H1 (cell line): ENCODE results near the gene GCLC. TPM values are rescaled to one million over a fixed set of nuclear protein-coding genes. Genes with fewer than 3 reads are reported as not detected.

Source experiments
- CTCF ChIA-PET: fragments of 300-600 bp; sonication (Branson Sonifier 250); formaldehyde crosslinking; loops from one replicate; lab custom pipeline; 2021; ENCODE audit not compliant: partially characterized antibody; lab: Charles Lee
- POLR2A ChIA-PET: fragments of 300-600 bp; sonication (Branson Sonifier 250); formaldehyde crosslinking; loops from one replicate; lab custom pipeline; 2021; ENCODE audit warnings: inconsistent platforms; ENCODE audit not compliant: partially characterized antibody; lab: Charles Lee
- DNase-seq, 2 experiments: peaks; one replicate each; pipeline versions ENCODE4 v3.0.0 to v3.0.0-alpha.2; 2010 to 2022; ENCODE audit warnings: low spot score in 2 of 2, low read depth in 1 of 2, mixed read lengths in 1 of 2
- FAIRE-seq: peaks from 2 replicates; lab custom pipeline; 2011; peaks lifted over from hg19 to GRCh38; lab: Jason Lieb, UNC
- H2AFZ ChIP-seq: 2 replicates; pipeline ENCODE4 v1.8.1; 2012; ENCODE audit warnings: low read length, inconsistent platforms
- H2AK5ac ChIP-seq: 2 replicates; pipeline ENCODE4 v1.6.1; 2013; ENCODE audit warnings: low read depth, low read length
- H2BK120ac ChIP-seq: replicated peaks from 2 replicates; pipeline ENCODE3; 2013; ENCODE audit warnings: low read depth, low read length, inconsistent platforms
- H2BK12ac ChIP-seq: 2 replicates; pipeline ENCODE4 v1.6.1; 2013; ENCODE audit warnings: low read depth, low read length
- H2BK15ac ChIP-seq: 2 replicates; pipeline ENCODE4 v1.6.1; 2013; ENCODE audit warnings: low read length
- H2BK20ac ChIP-seq: 2 replicates; pipeline ENCODE4 v1.6.1; 2013; ENCODE audit warnings: low read length
- H2BK5ac ChIP-seq: 2 replicates; pipeline ENCODE4 v1.6.1; 2013; ENCODE audit warnings: low read depth, low read length
- H3K14ac ChIP-seq: 2 replicates; pipeline ENCODE4 v1.6.1; 2013; ENCODE audit warnings: inconsistent platforms; ENCODE audit not compliant: insufficient read length
- H3K18ac ChIP-seq: 2 replicates; pipeline ENCODE4 v1.6.1; 2013; ENCODE audit warnings: low read length; ENCODE audit errors: extremely low read depth
- H3K23ac ChIP-seq: 2 replicates; pipeline ENCODE4 v1.6.1; 2013; ENCODE audit warnings: inconsistent platforms; ENCODE audit not compliant: insufficient read length
- H3K23me2 ChIP-seq: 2 replicates; pipeline ENCODE4 v1.6.1; 2013; ENCODE audit warnings: low read depth, low read length
- H3K27ac ChIP-seq: 2 replicates; pipeline ENCODE4 v1.6.1; 2011; ENCODE audit warnings: low read depth, low read length, inconsistent platforms
- H3K27me3 ChIP-seq, 4 experiments: replicated peaks in 1 of 4; 1 replicate in 1 of 4; 2 replicates in 3 of 4; pipeline versions ENCODE4 v1.6.1 to v1.8.1; 2011 to 2013; ENCODE audit warnings: low read length in 3 of 4, mild to moderate bottlenecking in 3 of 4, inconsistent platforms in 2 of 4, mixed read lengths in 2 of 4, moderate library complexity in 1 of 4; ENCODE audit not compliant: control insufficient read depth in 3 of 4, insufficient read depth in 3 of 4; ENCODE audit errors: extremely low read depth in 1 of 4
- H3K36me3 ChIP-seq, 4 experiments: 2 replicates each; pipeline versions ENCODE4 v1.6.1 to v1.8.1; 2011 to 2013; ENCODE audit warnings: mild to moderate bottlenecking in 4 of 4, low read length in 3 of 4, moderate library complexity in 2 of 4, control low read depth in 1 of 4, inconsistent platforms in 1 of 4; ENCODE audit not compliant: insufficient read depth in 4 of 4, control insufficient read depth in 2 of 4
- H3K4ac ChIP-seq: replicated peaks from 2 replicates; pipeline ENCODE3; 2013; ENCODE audit warnings: low read length, low read depth, mixed read lengths, inconsistent platforms; ENCODE audit not compliant: insufficient read length
- H3K4me1 ChIP-seq, 4 experiments: replicated peaks in 1 of 4; 1 replicate in 1 of 4; 2 replicates in 3 of 4; pipeline versions ENCODE4 v1.6.1 to v1.8.1; 2011 to 2013; ENCODE audit warnings: low read length in 3 of 4, inconsistent platforms in 2 of 4, mixed read lengths in 1 of 4; ENCODE audit not compliant: insufficient read depth in 4 of 4, control insufficient read depth in 3 of 4
- H3K4me2 ChIP-seq, 2 experiments: 2 replicates each; pipeline versions ENCODE4 v1.6.1 to v1.8.1; 2011 to 2013; ENCODE audit warnings: low read depth in 2 of 2, low read length in 2 of 2, control low read depth in 1 of 2, inconsistent platforms in 1 of 2, mild to moderate bottlenecking in 1 of 2; ENCODE audit not compliant: insufficient read depth in 1 of 2
- H3K4me3 ChIP-seq, 4 experiments: fragments of 200-600, 300-600 bp in 1 of 4; sonication (generic), shearing (Covaris generic), sonication (Bioruptor Twin) in 1 of 4; 2 replicates each; pipeline versions ENCODE4 v1.5.1 to v1.8.1; 2011 to 2016; ENCODE audit warnings: low read length in 4 of 4, low read depth in 3 of 4, control low read depth in 2 of 4, inconsistent platforms in 2 of 4, mild to moderate bottlenecking in 2 of 4, mixed read lengths in 1 of 4, moderate library complexity in 1 of 4; ENCODE audit not compliant: insufficient read depth in 2 of 4; ENCODE audit errors: extremely low read depth in 1 of 4
- H3K56ac ChIP-seq: replicated peaks from 2 replicates; pipeline ENCODE3; 2013; ENCODE audit warnings: low read depth, mild to moderate bottlenecking, mixed read lengths, low read length, inconsistent platforms; ENCODE audit not compliant: insufficient read length
- H3K79me1 ChIP-seq: 2 replicates; pipeline ENCODE4 v1.6.1; 2013; ENCODE audit warnings: low read depth, low read length, control low read depth
- H3K79me2 ChIP-seq, 2 experiments: 2 replicates each; pipeline versions ENCODE4 v1.6.1 to v1.8.1; 2012 to 2013; ENCODE audit warnings: low read length in 2 of 2, mild to moderate bottlenecking in 2 of 2, inconsistent platforms in 1 of 2; ENCODE audit not compliant: insufficient read depth in 2 of 2, control insufficient read depth in 1 of 2
- H3K9ac ChIP-seq, 4 experiments: replicated peaks in 1 of 4; 1 replicate in 1 of 4; 2 replicates in 3 of 4; pipeline versions ENCODE4 v1.6.1 to v1.8.1; 2011 to 2013; ENCODE audit warnings: low read depth in 3 of 4, low read length in 3 of 4, control low read depth in 2 of 4, mild to moderate bottlenecking in 2 of 4, moderate library complexity in 2 of 4, inconsistent platforms in 1 of 4; ENCODE audit errors: extremely low read depth in 1 of 4
- H3K9me3 ChIP-seq, 2 experiments: 2 replicates each; pipeline versions ENCODE4 v1.6.1 to v1.8.1; 2012 to 2013; ENCODE audit warnings: mild to moderate bottlenecking in 2 of 2, moderate library complexity in 2 of 2, control low read depth in 1 of 2, inconsistent platforms in 1 of 2, low read depth in 1 of 2, low read length in 1 of 2, mixed read lengths in 1 of 2; ENCODE audit not compliant: insufficient read depth in 2 of 2
- H4K20me1 ChIP-seq, 2 experiments: replicated peaks in 1 of 2; 2 replicates each; pipeline versions ENCODE3 to v1.8.1; 2011 to 2013; ENCODE audit warnings: inconsistent platforms in 2 of 2, low read length in 2 of 2, mild to moderate bottlenecking in 1 of 2; ENCODE audit not compliant: insufficient read depth in 2 of 2, control insufficient read depth in 1 of 2
- H4K5ac ChIP-seq: 2 replicates; pipeline ENCODE4 v1.6.1; 2013; ENCODE audit warnings: low read length, low read depth, mixed read lengths, inconsistent platforms; ENCODE audit not compliant: insufficient read length
- H4K8ac ChIP-seq: 2 replicates; pipeline ENCODE4 v1.8.0; 2013; ENCODE audit warnings: mild to moderate bottlenecking, moderate library complexity, low read length, inconsistent platforms; ENCODE audit not compliant: insufficient read depth; ENCODE audit errors: extremely low read depth
- H4K91ac ChIP-seq: replicated peaks from 2 replicates; pipeline ENCODE3; 2013; ENCODE audit warnings: low read length, mixed read lengths, inconsistent platforms; ENCODE audit not compliant: insufficient read length
- MAFK ChIP-seq: IDR thresholded peaks from 2 replicates; pipeline ENCODE4 v1.6.1; 2012; ENCODE audit warnings: low read depth, mild to moderate bottlenecking, improper control_type of control experiment, low read length
- PHF8 ChIP-seq: fragments of 200-600 bp; sonication (generic); conservative IDR thresholded peaks from 2 replicates; pipeline ENCODE4 v1.7.1; 2012; ENCODE audit warnings: low read depth, mild to moderate bottlenecking, inconsistent platforms, low read length, moderate library complexity
- YY1 ChIP-seq: IDR thresholded peaks from 2 replicates; pipeline ENCODE4 v1.6.1; 2011; ENCODE audit warnings: low read depth, mild to moderate bottlenecking, low read length
- WGBS, 2 experiments: shearing (Covaris generic) in 1 of 2; methylation state at CpG; one replicate each; pipeline versions ENCODE4 v1.1.6 to v1.1.7; 2013 to 2015; ENCODE audit warnings: low lambda C conversion rate in 2 of 2, mixed read lengths in 2 of 2, inconsistent platforms in 1 of 2, low coverage in 1 of 2, missing lambda C conversion rate in 1 of 2; ENCODE audit not compliant: insufficient replicate concordance in 2 of 2, insufficient coverage in 1 of 2, insufficient read length in 1 of 2; ENCODE audit errors: extremely low coverage in 1 of 2, missing lambda C conversion rate in 1 of 2; 5-methylcytosine and 5-hydroxymethylcytosine counted together
- polyA plus RNA-seq, 7 experiments: library from polyadenylated mRNA; depleted of rRNA in 3 of 7; stranded (reverse) in 5 of 7; unstranded in 2 of 7; fragments of >200 nt in 5 of 7; fragments of 200-250 nt in 2 of 7; gene quantifications; 1 replicate in 5 of 7; 2 replicates in 1 of 7; 4 replicates in 1 of 7; pipeline versions ENCODE4 v1.2.1 to v1.2.3, GENCODE V29; 2011 to 2013; ENCODE audit warnings: missing spikeins in 2 of 7, mixed read lengths in 2 of 7
- total RNA-seq: library from RNA; stranded (reverse); fragmentation: NEBNext Ultra II Directional; extraction: Animal tissue kit (Norgen Biotek cat#: 25700); gene quantifications from 2 replicates; pipeline ENCODE4 v1.2.1, GENCODE V29; 2021

GCLC gene
- total and polyA plus RNA-seq, 2 of the 8 experiments (the other 6 are each of a cell fraction or from before 2014, with no cell fraction given): 15.8 to 54.0 TPM

DNA sequence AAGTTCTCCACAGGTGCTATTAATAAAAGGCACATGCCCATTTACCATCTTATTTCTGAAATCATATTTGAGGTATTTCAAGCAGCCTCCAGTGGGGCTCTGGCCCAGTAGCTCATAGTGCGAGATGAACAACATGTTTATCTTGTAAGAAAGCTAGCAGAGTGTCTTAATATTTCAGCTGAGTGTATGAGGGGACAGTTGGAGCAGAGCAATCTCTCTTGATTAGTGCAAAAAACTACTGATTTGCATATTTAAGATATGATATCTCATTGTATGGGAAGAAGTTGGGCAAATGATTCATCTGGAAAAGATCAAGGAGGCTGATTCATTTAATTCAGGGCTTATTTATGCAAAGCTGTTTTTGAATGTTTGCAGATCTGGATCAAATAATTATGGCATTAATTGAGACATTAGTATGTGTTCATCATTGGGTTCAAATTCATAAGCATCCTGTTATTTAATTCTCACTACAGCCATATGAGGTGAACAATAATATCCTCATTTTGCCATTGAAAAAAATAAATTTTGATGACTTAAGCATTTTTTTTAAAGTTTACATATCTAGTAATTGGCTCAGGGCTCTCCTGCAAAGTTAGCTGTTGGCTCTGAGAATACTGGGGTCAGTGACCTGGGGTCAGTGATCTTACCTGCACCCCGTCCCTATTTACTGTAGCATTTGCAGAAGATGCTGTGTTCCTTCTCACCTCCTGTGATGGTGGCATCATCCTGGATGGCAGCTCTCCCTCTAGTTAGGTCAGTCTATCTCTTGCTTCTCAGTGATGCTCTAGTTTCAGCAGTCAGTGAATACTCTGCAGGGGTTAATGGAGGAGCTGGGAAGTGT is 24.1 kb upstream of the GCLC start:
- no peaks in the 10 kb centered on the region for H3K27me3 ChIP-seq
- H3K4me1 ChIP-seq: no peaks in the 10 kb centered on the region; a peak in 1 of 7 replicates
- H2BK5ac ChIP-seq: no peak overlapping the region
- H4K91ac ChIP-seq: no peak overlapping the region
- no peak overlapping the region for H3K23ac ChIP-seq
- H4K5ac ChIP-seq: no peak overlapping the region
- no peaks in the 10 kb centered on the region for H3K79me2 ChIP-seq
- no peak overlapping the region for H3K14ac ChIP-seq
- no peak overlapping the region for H3K4me3 ChIP-seq
- no peaks in the 10 kb centered on the region for H3K23me2 ChIP-seq
- no peak overlapping the region for H2BK12ac ChIP-seq
- no peaks in the 10 kb centered on the region for H4K20me1 ChIP-seq
- FAIRE-seq: no peak
- no peak overlapping the region for H4K8ac ChIP-seq
- no peak overlapping the region for H2AK5ac ChIP-seq
- no peaks in the 10 kb centered on the region for H3K79me1 ChIP-seq
- no peak overlapping the region for H3K9ac ChIP-seq
- no peak overlapping the region for H3K27ac ChIP-seq
- no peak overlapping the region for H2BK15ac ChIP-seq
- ChIA-PET CTCF (interaction anchor here (0.7 to 1.0 kb wide), 2 partner anchors 31 to 45 kb away, joined by 3 read pairs; no protein-coding TSS in a partner anchor), POLR2A (interaction anchor here (1.0 kb wide), 1 partner anchor 22 kb away, joined by 3 read pairs; no protein-coding TSS in a partner anchor)
- H2BK120ac ChIP-seq: no peak overlapping the region
- 93% methylated on average over 2 of the region's 2 CpGs; no CpG with 5 or more reads in 1 of the 2 experiments for WGBS, 2 experiments
- no peak overlapping the region for H2AFZ ChIP-seq
- H3K9me3 ChIP-seq: no peaks in the 10 kb centered on the region
- no peak overlapping the region for H2BK20ac ChIP-seq
- DNase-seq: no peak
- H3K56ac ChIP-seq: no peak overlapping the region
- H3K4ac ChIP-seq: no peak overlapping the region
- H3K4me2 ChIP-seq: no peak overlapping the region
- H3K18ac ChIP-seq: no peak overlapping the region
- no peaks in the 10 kb centered on the region for H3K36me3 ChIP-seq
- TF ChIP-seq YY1 (no peak), MAFK (peak; percentile 78; the same call in 1 of the 2 replicates), PHF8 (no peak)
